Activated CD4-positive, CD25-positive, alpha-beta regulatory T cell treated with anti-CD3 and anti-CD28 coated beads, Interleukin-2, amount 50 U/mL, for 72 hours (primary cell): ENCODE data around the gene GNG7.
A peak's percentile ranks its signal among the peaks of the same experiment; 100 is the strongest.
"Not testable (repeated sequence)": the region's sequence is repeated elsewhere in the genome, so short reads cannot be mapped to it uniquely, and the experiment has no call there.

Source experiments
- DNase-seq: peaks from one replicate; pipeline ENCODE4 v3.0.0; 2021

Gene GNG7

GRCh38 chr19:2639999-2640398, 62.5 kb downstream of the GNG7 start:
- DNase-seq = no peak

GRCh38 chr19:2638417-2638940, 64.0 kb downstream of the GNG7 start:
- no peak for DNase-seq

DNA sequence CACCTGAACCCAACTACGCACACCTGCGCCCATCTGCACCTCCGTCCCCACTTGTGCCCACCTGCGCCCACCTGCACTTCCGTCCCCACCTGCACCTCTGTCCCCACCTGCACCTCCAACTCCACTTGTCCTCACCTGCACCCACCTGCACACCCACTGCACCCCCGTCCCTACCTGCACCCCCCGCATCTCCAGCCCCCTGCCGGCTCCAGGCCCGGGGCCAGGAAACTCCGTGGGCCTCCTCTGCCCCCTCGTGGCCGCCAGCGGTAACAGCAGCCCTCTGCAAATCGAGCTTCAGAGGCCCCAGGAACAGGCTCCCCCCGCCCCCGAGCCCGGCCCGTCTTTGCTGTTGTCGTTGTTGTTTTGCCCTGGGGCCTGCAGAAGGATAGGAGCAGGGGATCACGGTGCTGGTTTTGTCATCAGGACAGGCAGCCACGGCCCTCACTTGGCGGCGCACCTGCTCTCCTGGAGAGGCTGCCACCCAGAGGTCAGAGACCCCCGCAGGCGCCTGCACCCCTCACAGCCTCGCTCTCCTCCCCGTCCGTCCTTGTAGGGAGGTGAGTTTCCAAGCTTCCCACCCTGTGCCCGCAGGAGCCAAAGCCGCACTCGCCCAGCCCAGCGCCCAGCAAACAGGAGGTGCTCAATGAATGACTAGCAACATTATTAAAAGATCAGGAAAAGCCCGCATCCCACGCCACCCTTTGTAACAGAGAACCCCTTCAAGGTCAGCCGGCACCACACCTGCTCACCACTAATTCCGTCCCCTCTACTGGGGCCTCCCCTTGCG, 65.4 kb downstream of the GNG7 start:
- DNase-seq = peak; percentile 78

- no peak for DNase-seq
Measured at GRCh38 chr19:2636141-2636896, 66.2 kb downstream of the GNG7 start.

DNA sequence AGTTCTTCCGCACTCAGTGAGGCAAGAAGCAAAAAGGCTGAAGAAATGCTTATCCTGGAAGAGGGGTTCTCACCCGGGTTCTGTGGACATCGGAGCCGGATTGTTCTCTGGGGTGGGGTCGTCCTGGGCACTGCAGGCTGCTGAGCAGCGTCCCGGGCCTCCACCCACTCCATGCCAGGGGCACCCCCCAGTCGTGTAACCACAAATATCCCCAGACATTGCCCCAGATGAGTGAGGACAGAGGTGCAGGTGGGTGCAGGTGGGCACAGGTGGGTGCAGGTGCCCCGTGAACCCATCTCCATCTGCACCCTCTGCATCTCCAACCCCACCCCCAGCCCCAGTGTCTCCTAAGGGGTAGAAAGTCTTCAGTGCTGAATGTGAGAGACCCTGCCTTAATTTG, 67.5 kb downstream of the GNG7 start:
- DNase-seq = no peak

GRCh38 chr19:2634228-2634951, 68.1 kb downstream of the GNG7 start:
- no peak for DNase-seq

DNA sequence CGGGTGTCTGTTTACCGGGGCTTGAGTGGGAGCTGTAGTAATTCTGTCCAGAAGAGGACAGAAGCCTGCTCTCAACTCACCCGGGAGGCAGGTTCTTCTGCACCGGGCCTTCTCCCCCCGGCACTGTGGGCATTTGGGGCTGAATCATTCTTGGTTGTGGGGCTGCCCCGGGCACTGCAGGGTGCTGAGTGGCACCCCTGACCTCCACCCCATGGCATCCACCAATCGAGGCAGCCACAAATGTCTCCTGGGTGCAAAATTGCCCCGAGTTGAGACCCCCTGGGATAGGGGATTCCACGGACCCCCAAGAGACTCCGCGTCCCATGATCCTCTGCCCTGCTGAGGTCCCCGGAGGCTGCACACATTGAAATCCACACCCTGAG, 68.8 kb downstream of the GNG7 start:
- no peak for DNase-seq

GRCh38 chr19:2631213-2631821, 71.2 kb downstream of the GNG7 start:
- DNase-seq = no peak

GRCh38 chr19:2630352-2631001, 72.0 kb downstream of the GNG7 start:
- DNase-seq = no peak

GRCh38 chr19:2629491-2630351, 72.8 kb downstream of the GNG7 start:
- DNase-seq = no peak

- DNase-seq = no peak
Measured at GRCh38 chr19:2628597-2628996, 73.9 kb downstream of the GNG7 start.

DNA sequence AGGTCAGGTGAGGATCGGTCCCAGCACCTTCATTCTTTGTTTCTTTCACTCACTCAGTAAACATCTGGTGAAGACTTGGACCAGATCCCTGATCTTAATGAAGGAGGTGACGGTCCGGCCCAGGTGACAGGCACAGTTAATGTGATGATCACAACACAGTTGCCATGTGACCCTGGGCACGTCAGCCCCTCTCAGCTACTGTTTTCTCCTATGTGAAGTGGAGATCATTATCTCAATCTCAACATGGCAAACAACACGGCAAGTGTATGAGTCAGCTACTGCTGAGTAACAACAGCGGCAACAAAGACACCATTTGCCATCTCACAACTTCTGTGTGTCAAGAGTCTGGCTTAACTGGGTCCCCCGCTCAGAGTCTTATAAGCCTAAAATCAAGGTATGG, 74.6 kb downstream of the GNG7 start:
- DNase-seq = peak; percentile 52

GRCh38 chr19:2627319-2627829, 75.1 kb downstream of the GNG7 start:
- DNase-seq = peak; percentile 65

- no peak for DNase-seq
Measured at GRCh38 chr19:2625434-2625833, 77.1 kb downstream of the GNG7 start.

- DNase-seq = no peak
Measured at GRCh38 chr19:2624537-2625091, 77.9 kb downstream of the GNG7 start.

DNA sequence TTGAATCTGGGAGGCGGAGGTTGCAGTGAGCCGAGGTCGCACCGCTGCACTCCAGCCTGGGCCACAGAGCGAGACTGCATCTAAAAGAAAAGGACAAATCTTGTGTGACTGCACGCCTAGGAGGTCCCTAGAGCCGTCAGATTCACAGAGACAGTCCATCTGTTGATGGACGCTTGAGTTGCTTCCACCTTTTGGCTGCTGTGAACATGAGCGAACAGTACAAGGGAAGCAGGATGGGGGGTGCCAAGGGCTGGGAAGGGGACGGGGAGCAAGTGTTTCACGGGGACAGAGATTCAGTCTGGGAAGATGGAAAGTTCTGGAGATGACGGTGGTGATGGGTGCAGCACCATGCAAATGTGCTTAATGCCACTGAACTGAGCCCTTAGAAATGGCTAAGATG, 78.7 kb downstream of the GNG7 start:
- no peak for DNase-seq

GRCh38 chr19:2622371-2622961, 80.0 kb downstream of the GNG7 start:
- DNase-seq = not testable (repeated sequence)

GRCh38 chr19:2619076-2619475, 83.4 kb downstream of the GNG7 start:
- DNase-seq = no peak

DNA sequence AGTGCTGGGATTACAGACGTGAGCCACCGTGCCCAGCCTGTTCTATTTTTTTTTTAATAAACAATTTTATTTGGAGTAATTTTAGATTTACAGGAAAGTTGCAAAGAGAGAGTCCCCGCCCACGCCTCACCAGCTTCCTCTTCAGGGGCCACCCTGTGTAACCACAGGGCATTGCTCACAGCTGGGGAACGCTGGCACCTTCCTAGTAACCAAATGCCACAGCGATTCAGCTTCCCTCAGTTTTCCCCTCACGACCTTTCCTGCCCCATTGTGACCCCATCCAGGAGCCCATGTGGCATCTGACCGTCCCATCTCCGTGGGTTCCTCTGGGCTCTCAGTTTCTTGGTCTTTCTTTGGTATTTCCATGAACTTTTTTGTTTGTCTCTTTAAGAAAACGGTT, 83.9 kb downstream of the GNG7 start:
- DNase-seq = peak; percentile 70

DNA sequence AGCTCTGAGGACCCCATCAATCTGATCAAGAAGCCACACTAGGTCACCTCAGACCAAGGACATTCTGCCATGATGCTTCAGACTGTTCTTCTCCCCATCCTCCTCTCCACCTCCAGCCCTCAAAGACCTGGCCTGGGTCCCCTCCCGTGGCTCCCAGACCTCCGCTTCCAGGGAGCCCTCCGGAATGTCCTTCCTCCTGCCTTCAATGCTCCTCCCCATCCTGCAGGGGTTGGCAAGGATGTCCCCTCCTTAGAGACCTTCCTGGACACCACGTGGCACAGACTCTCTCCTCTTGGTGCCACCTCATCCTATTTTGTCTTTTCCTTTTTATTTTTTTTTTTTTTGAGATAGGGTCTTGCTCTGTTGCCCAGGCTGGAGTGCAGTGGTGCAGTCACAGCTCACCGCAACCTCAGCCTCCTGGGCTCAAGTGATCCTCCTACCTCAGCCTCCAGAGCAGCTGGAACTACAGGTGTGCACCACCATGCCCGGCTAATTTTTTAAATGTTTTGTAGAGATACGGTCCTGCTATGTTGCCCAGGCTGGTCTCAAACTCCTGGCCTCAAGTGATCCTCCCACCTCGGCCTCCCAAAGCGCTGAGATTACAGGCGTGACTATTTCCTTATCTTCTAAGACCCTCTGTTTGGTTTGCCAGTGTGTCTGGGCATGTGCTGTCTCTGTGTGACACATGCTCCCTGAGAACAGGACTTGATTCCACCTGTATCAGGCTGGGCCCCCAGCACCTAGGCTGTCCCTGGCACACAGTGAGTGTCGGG, 84.9 kb downstream of the GNG7 start:
- DNase-seq = no peak
